ENCODE results near the gene KCNK5. TPM values are rescaled to one million over a fixed set of nuclear protein-coding genes. Genes with fewer than 3 reads are reported as not detected.

The KCNK5 gene
- total RNA-seq, 2 experiments from 2014 or later: 0.30 to 0.47 TPM

GRCh38 chr6:39184906-39185580, 44.2 kb downstream of the KCNK5 start:
- Mint-ChIP-seq H3K4me1 (ENCODE audit: low read depth) (peaks cover 6% of the 10 kb centered on the region), H3K4me3 (no peak overlapping the region), H3K36me3 (ENCODE audit: low read depth) (no peaks in the 10 kb centered on the region), H3K27me3 (no peaks in the 10 kb centered on the region), H3K9me3 (no peaks in the 10 kb centered on the region), H3K27ac (no peak overlapping the region)
- TF ChIP-seq CTCF (IDR thresholded peaks at IDR 0.05): no peak
- no peak for ATAC-seq (ENCODE audit: poor library complexity)
- H3K27ac ChIP-seq (ENCODE audit: low read depth in 1 of 2, low read length in 2 of 2): no peak overlapping the region
- DNase-seq: no peak
- ChIA-PET CTCF (no interaction called here), POLR2A (no interaction called here)
- no peaks in the 10 kb centered on the region for H3K9me3 ChIP-seq (ENCODE audit: control insufficient read depth in 1 of 2, insufficient read depth in 1 of 2, low read length in 2 of 2)
- H3K27me3 ChIP-seq (ENCODE audit: control insufficient read depth in 1 of 2, insufficient read depth in 2 of 2, low read length in 2 of 2): no peaks in the 10 kb centered on the region
- no peaks in the 10 kb centered on the region for H3K36me3 ChIP-seq (ENCODE audit: insufficient read depth, low read length)
- peaks cover 7% of the 10 kb centered on the region for H3K4me1 ChIP-seq (ENCODE audit: insufficient read depth, low read length)
- H3K4me3 ChIP-seq (ENCODE audit: low read length): no peak overlapping the region
- intact Hi-C loops (cut with DNase I, micrococcal nuclease): no loop called here

GRCh38 chr6:39182604-39183003, 46.7 kb downstream of the KCNK5 start:
- intact Hi-C loops (cut with DNase I, micrococcal nuclease): no loop called here
- no peaks in the 10 kb centered on the region for H3K9me3 Mint-ChIP-seq
- no peak for DNase-seq
- H3K27me3 Mint-ChIP-seq: no peaks in the 10 kb centered on the region
- POLR2A ChIA-PET: interaction anchor here (1.1 kb wide), 1 partner anchor 307 kb away, joined by 3 read pairs; no protein-coding TSS in a partner anchor
- Histone ChIP-seq H3K27me3 (ENCODE audit: control insufficient read depth in 1 of 2, insufficient read depth in 2 of 2, low read length in 2 of 2) (no peaks in the 10 kb centered on the region), H3K4me3 (ENCODE audit: low read length) (no peak overlapping the region), H3K27ac (ENCODE audit: low read depth in 1 of 2, low read length in 2 of 2) (no peak overlapping the region), H3K9me3 (ENCODE audit: control insufficient read depth in 1 of 2, insufficient read depth in 1 of 2, low read length in 2 of 2) (peaks cover 0 to 2% of the 10 kb centered on the region in 2 experiments), H3K4me1 (ENCODE audit: insufficient read depth, low read length) (no peaks in the 10 kb centered on the region), H3K36me3 (ENCODE audit: insufficient read depth, low read length) (no peaks in the 10 kb centered on the region)
- CTCF ChIA-PET: interaction anchor here (1.2 kb wide), 1 partner anchor 16 kb away, joined by 4 read pairs; no protein-coding TSS in a partner anchor
- no peak for TF ChIP-seq CTCF (IDR thresholded peaks at IDR 0.05)
- no peaks in the 10 kb centered on the region for H3K36me3 Mint-ChIP-seq (ENCODE audit: low read depth)
- H3K4me1 Mint-ChIP-seq (ENCODE audit: low read depth): no peaks in the 10 kb centered on the region
- H3K27ac Mint-ChIP-seq: no peak overlapping the region
- no peak for ATAC-seq (ENCODE audit: poor library complexity)
- H3K4me3 Mint-ChIP-seq: no peak overlapping the region

GRCh38 chr6:39181826-39182225, 47.4 kb downstream of the KCNK5 start:
- TF ChIP-seq CTCF (IDR thresholded peaks at IDR 0.05): no peak
- Histone ChIP-seq H3K4me1 (ENCODE audit: insufficient read depth, low read length) (no peaks in the 10 kb centered on the region), H3K27me3 (ENCODE audit: control insufficient read depth in 1 of 2, insufficient read depth in 2 of 2, low read length in 2 of 2) (no peaks in the 10 kb centered on the region), H3K36me3 (ENCODE audit: insufficient read depth, low read length) (no peaks in the 10 kb centered on the region), H3K4me3 (ENCODE audit: low read length) (no peak overlapping the region), H3K27ac (ENCODE audit: low read depth in 1 of 2, low read length in 2 of 2) (no peak overlapping the region), H3K9me3 (ENCODE audit: control insufficient read depth in 1 of 2, insufficient read depth in 1 of 2, low read length in 2 of 2) (peaks cover 0 to 4% of the 10 kb centered on the region in 2 experiments)
- POLR2A ChIA-PET: no interaction called here
- Mint-ChIP-seq H3K27ac (no peak overlapping the region), H3K36me3 (ENCODE audit: low read depth) (no peaks in the 10 kb centered on the region), H3K9me3 (peaks cover 1% of the 10 kb centered on the region), H3K27me3 (no peaks in the 10 kb centered on the region), H3K4me3 (no peak overlapping the region), H3K4me1 (ENCODE audit: low read depth) (no peaks in the 10 kb centered on the region)
- CTCF ChIA-PET: no interaction called here
- ATAC-seq (ENCODE audit: poor library complexity): no peak
- intact Hi-C loops (cut with DNase I, micrococcal nuclease): no loop called here
- DNase-seq: no peak

Data from CD4-positive, alpha-beta T cell (primary cell).